Caco-2 (cell line): ENCODE results near the gene ASCL4. TPM values are rescaled to one million over a fixed set of nuclear protein-coding genes. Genes with fewer than 3 reads are reported as not detected.

Experiments used
- BruUV-seq: library from RNA; stranded (reverse); fragments of 400-500 nt; replicated peaks from 2 replicates; lab custom pipeline; 2021; lab: Mats Ljungman, UMichigan
- CTCF ChIA-PET: fragments of 300-600 bp; sonication (Branson Sonifier 250); formaldehyde crosslinking; loops from one replicate; lab custom pipeline; 2022; ENCODE audit warnings: antibody characterized with exemption; lab: Charles Lee
- POLR2A ChIA-PET: fragments of 300-600 bp; sonication (Branson Sonifier 250); formaldehyde crosslinking; loops from one replicate; lab custom pipeline; 2022; ENCODE audit warnings: antibody characterized with exemption; lab: Charles Lee
- DNase-seq, 2 experiments: peaks; one replicate each; pipeline versions ENCODE4 v3.0.0 to v3.0.0-alpha.2; 2020 to 2022
- H3K27me3 ChIP-seq: replicated peaks from 2 replicates; pipeline ENCODE4 v1.6.0; 2011; ENCODE audit warnings: low read length; ENCODE audit not compliant: control insufficient read depth, insufficient read depth
- H3K36me3 ChIP-seq: 2 replicates; pipeline ENCODE4 v1.5.1; 2011; ENCODE audit warnings: low read length; ENCODE audit not compliant: control insufficient read depth, insufficient read depth
- H3K4me1 ChIP-seq: fragments of 250-450 bp; sonication (Bioruptor Pico); 2 replicates; pipeline ENCODE4 v1.5.1; 2020; ENCODE audit warnings: mild to moderate bottlenecking
- H3K4me3 ChIP-seq: 2 replicates; pipeline ENCODE4 v1.5.1; 2011; ENCODE audit warnings: low read depth, mild to moderate bottlenecking, control low read depth, low read length
- H3K9me3 ChIP-seq: fragments of 250-450 bp; sonication (Bioruptor Pico); 2 replicates; pipeline ENCODE4 v1.5.1; 2020; ENCODE audit warnings: mild to moderate bottlenecking, moderate library complexity
- H3K27ac Mint-ChIP-seq: one replicate; pipeline ENCODE4 v1.8.0; 2022; ENCODE audit warnings: mixed read lengths; ENCODE audit not compliant: unreplicated experiment
- H3K27me3 Mint-ChIP-seq: one replicate; pipeline ENCODE4 v1.8.0; 2022; ENCODE audit warnings: mixed read lengths; ENCODE audit not compliant: insufficient read depth, unreplicated experiment
- H3K36me3 Mint-ChIP-seq: one replicate; pipeline ENCODE4 v1.8.0; 2022; ENCODE audit warnings: mild to moderate bottlenecking, mixed read lengths; ENCODE audit not compliant: insufficient read depth, unreplicated experiment
- H3K4me1 Mint-ChIP-seq: one replicate; pipeline ENCODE4 v1.8.0; 2022; ENCODE audit warnings: low read depth, mixed read lengths; ENCODE audit not compliant: unreplicated experiment
- H3K4me3 Mint-ChIP-seq: one replicate; pipeline ENCODE4 v1.8.0; 2022; ENCODE audit warnings: mild to moderate bottlenecking, moderate library complexity, mixed read lengths; ENCODE audit not compliant: unreplicated experiment
- H3K9me3 Mint-ChIP-seq: one replicate; pipeline ENCODE4 v1.8.0; 2022; ENCODE audit warnings: mixed read lengths; ENCODE audit not compliant: unreplicated experiment
- intact Hi-C: fragments of 100-400 bp; cut with micrococcal nuclease; formaldehyde crosslinking; loops from one replicate; pipeline ENCODE4 v1.10.0; 2022; ENCODE audit not compliant: unreplicated experiment
- total RNA-seq: library from RNA; stranded (reverse); gene quantifications from 2 replicates; pipeline ENCODE4 v1.2.3, GENCODE V29; 2022
- TF ChIP-seq, protein P1 (sequence below), 2 experiments: fragments of 200-600 bp in 1 of 2; IDR thresholded peaks; 1 replicate in 1 of 2; 2 replicates in 1 of 2; pipeline versions ENCODE4 v1.5.1 to v1.8.0; 2011 to 2022; ENCODE audit warnings: antibody characterized with exemption in 1 of 2, control low read depth in 1 of 2, inconsistent platforms in 1 of 2, low read depth in 1 of 2, low read length in 1 of 2, mild to moderate bottlenecking in 1 of 2, moderate library complexity in 1 of 2; ENCODE audit not compliant: insufficient read depth in 1 of 2, severe bottlenecking in 1 of 2, unreplicated experiment in 1 of 2

Gene ASCL4
- total RNA-seq, 1 experiment from 2014 or later, result not detected

DNA sequence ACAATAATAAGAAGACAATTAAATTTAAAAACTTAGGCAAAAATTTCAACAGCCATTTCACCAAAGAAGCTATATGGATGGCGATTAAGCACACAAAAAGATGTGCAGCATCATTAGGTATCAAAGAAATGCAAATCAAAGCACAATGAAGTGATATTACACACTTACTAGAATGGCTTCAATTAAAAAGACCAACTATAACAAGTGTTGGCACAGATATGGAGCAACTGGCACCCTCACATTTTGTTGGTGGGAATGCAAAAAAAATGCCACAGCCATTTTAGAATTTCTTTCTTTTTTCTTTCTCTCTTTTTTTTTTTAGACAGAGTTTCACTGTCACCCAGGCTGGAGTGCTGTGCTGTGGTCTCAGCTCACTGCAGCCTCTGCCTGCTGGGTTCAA is 11.6 kb upstream of the ASCL4 start:
- no peak overlapping the region for H3K27ac Mint-ChIP-seq
- POLR2A ChIA-PET, result no interaction called here
- no peaks in the 10 kb centered on the region for H3K9me3 ChIP-seq
- TF ChIP-seq, protein P1, sequence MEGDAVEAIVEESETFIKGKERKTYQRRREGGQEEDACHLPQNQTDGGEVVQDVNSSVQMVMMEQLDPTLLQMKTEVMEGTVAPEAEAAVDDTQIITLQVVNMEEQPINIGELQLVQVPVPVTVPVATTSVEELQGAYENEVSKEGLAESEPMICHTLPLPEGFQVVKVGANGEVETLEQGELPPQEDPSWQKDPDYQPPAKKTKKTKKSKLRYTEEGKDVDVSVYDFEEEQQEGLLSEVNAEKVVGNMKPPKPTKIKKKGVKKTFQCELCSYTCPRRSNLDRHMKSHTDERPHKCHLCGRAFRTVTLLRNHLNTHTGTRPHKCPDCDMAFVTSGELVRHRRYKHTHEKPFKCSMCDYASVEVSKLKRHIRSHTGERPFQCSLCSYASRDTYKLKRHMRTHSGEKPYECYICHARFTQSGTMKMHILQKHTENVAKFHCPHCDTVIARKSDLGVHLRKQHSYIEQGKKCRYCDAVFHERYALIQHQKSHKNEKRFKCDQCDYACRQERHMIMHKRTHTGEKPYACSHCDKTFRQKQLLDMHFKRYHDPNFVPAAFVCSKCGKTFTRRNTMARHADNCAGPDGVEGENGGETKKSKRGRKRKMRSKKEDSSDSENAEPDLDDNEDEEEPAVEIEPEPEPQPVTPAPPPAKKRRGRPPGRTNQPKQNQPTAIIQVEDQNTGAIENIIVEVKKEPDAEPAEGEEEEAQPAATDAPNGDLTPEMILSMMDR (IDR thresholded peaks at IDR 0.05; ENCODE audit: insufficient read depth in 1 of 2, low read depth in 1 of 2, low read length in 1 of 2, severe bottlenecking in 1 of 2, unreplicated experiment in 1 of 2), result no peak
- no peaks in the 10 kb centered on the region for H3K27me3 Mint-ChIP-seq
- H3K36me3 ChIP-seq, result peaks cover under 1% of the 10 kb centered on the region; the same call in 1 of the 2 replicates
- no peak overlapping the region for H3K4me3 Mint-ChIP-seq
- no peaks in the 10 kb centered on the region for H3K9me3 Mint-ChIP-seq
- H3K27me3 ChIP-seq, result no peaks in the 10 kb centered on the region
- H3K4me1 ChIP-seq, result no peaks in the 10 kb centered on the region
- CTCF ChIA-PET, result no interaction called here
- DNase-seq, result no peak
- intact Hi-C loops, result no loop called here
- no TSS peak for BruUV-seq
- H3K36me3 Mint-ChIP-seq, result no peaks in the 10 kb centered on the region
- H3K4me3 ChIP-seq, result no peak overlapping the region
- H3K4me1 Mint-ChIP-seq, result peaks cover 6% of the 10 kb centered on the region

DNA sequence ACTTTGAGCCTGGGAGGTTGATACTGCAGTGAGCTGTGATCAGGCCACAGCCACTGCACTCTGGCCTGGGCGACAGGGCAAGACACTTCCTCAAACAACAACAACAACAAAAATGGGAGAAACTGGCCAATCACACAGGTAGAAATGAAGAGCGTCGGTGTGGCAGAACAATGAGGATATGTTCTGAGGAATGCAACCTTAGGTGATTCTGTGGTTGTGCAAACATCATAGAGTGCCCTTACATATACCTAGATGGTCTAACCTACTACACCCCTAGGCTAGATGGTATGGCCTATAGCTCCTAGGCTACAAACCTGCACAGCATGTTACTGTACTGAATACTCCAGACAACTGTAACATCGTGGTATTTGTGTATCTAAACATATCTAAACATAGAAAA is 9.9 kb upstream of the ASCL4 start:
- Mint-ChIP-seq H3K4me1 (peaks cover 6% of the 10 kb centered on the region), H3K9me3 (no peaks in the 10 kb centered on the region), H3K27me3 (no peaks in the 10 kb centered on the region), H3K36me3 (no peaks in the 10 kb centered on the region), H3K27ac (no peak overlapping the region), H3K4me3 (no peak overlapping the region)
- BruUV-seq, result no TSS peak
- Histone ChIP-seq H3K36me3 (no peaks in the 10 kb centered on the region), H3K9me3 (no peaks in the 10 kb centered on the region), H3K4me1 (no peaks in the 10 kb centered on the region), H3K27me3 (no peaks in the 10 kb centered on the region), H3K4me3 (no peak overlapping the region)
- intact Hi-C loops, result no loop called here
- CTCF ChIA-PET, result no interaction called here
- TF ChIP-seq, protein P1 (IDR thresholded peaks at IDR 0.05; ENCODE audit: insufficient read depth in 1 of 2, low read depth in 1 of 2, low read length in 1 of 2, severe bottlenecking in 1 of 2, unreplicated experiment in 1 of 2), result no peak
- DNase-seq, result no peak
- POLR2A ChIA-PET, result no interaction called here

DNA sequence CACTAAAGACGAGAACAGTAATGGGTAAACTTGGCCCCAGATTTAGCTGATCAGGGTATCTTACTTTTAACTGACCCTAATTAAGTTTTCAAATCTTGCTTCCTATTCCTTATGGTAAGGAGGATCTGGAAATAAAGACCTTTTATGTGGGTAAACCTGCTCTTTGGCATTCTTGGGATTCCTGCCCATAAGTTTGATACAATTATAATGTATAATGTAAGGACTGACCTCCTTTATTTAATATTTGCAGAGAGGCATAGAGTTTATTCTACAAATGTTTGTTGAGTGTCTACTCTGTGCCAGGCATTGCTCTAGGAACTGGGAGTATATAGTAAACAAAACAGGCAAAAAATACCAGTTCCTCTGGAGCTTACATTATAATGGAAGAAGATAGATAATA is 9.2 kb upstream of the ASCL4 start:
- H3K4me1 ChIP-seq, result no peaks in the 10 kb centered on the region
- peaks cover 6% of the 10 kb centered on the region for H3K4me1 Mint-ChIP-seq
- H3K27ac Mint-ChIP-seq, result no peak overlapping the region
- no peaks in the 10 kb centered on the region for H3K9me3 ChIP-seq
- TF ChIP-seq, protein P1 (IDR thresholded peaks at IDR 0.05; ENCODE audit: insufficient read depth in 1 of 2, low read depth in 1 of 2, low read length in 1 of 2, severe bottlenecking in 1 of 2, unreplicated experiment in 1 of 2), result no peak
- intact Hi-C loops, result no loop called here
- DNase-seq, result no peak
- no peaks in the 10 kb centered on the region for H3K36me3 Mint-ChIP-seq
- no peaks in the 10 kb centered on the region for H3K36me3 ChIP-seq
- H3K27me3 ChIP-seq, result no peaks in the 10 kb centered on the region
- POLR2A ChIA-PET, result no interaction called here
- BruUV-seq, result no TSS peak
- no peak overlapping the region for H3K4me3 ChIP-seq
- CTCF ChIA-PET, result no interaction called here
- no peaks in the 10 kb centered on the region for H3K27me3 Mint-ChIP-seq
- no peaks in the 10 kb centered on the region for H3K9me3 Mint-ChIP-seq
- no peak overlapping the region for H3K4me3 Mint-ChIP-seq
